HG03442 (cell line): Measurements from ENCODE around the gene PDZK1.
A peak's percentile ranks its signal among the peaks of the same experiment; 100 is the strongest.
"Not testable (repeated sequence)": the region's sequence is repeated elsewhere in the genome, so short reads cannot be mapped to it uniquely, and the experiment has no call there.

Source experiments
- ATAC-seq: cut with Tn5 transposase; IDR thresholded peaks from one replicate; pipeline ENCODE4 v1.9.1; 2021; ENCODE audit warnings: mild to moderate bottlenecking, moderate library complexity; ENCODE audit not compliant: unreplicated experiment

Gene PDZK1

GRCh38 chr1:145665015-145665414, 42.2 kb downstream of the PDZK1 start:
- not testable (repeated sequence) for ATAC-seq

GRCh38 chr1:145662502-145662901, 44.7 kb downstream of the PDZK1 start:
- ATAC-seq: not testable (repeated sequence)

GRCh38 chr1:145656245-145656943, 50.8 kb downstream of the PDZK1 start:
- ATAC-seq: not testable (repeated sequence)

- ATAC-seq: peak; percentile 58
These were observed 63.2 kb downstream of the PDZK1 start for GRCh38 chr1:145643990-145644389.

- not testable (repeated sequence) for ATAC-seq
These were observed 65.3 kb downstream of the PDZK1 start for GRCh38 chr1:145641886-145642285.

- not testable (repeated sequence) for ATAC-seq
These were observed 70.9 kb downstream of the PDZK1 start for GRCh38 chr1:145636237-145636636.

- not testable (repeated sequence) for ATAC-seq
These were observed 85.0 kb downstream of the PDZK1 start for GRCh38 chr1:145622177-145622576.
